ENCODE results near the gene PARVA. TPM values are rescaled to one million over a fixed set of nuclear protein-coding genes. Genes with fewer than 3 reads are reported as not detected.

Gene PARVA
- polyA plus RNA-seq, 3 donors, result not detected

DNA sequence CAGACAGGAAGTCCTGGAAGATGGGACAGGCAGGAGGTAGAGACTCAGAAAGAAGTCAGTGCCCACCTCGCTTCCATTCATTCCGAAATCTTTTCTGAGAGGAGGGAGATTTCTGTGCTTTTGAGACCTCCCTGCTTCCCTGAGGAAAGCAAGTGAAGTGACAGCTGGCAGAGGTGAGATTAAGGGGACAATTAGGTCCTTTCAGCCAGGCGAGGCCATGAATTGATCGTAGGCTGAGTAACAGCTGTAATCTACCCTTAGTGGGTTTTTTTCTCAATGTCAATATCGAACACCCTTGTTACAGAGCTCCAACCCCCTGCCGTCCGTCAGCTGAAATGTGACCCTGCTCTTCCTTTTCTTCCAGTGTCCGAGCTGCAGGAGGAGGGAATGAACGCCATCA is 96.0 kb downstream of the PARVA start:
- Mint-ChIP-seq H3K36me3 (no peaks in the 10 kb centered on the region), H3K27me3 (ENCODE audit: low read depth in 3 of 3) (peaks cover 0 to 4% (median 3%) of the 10 kb centered on the region in 3 donors), H3K27ac (no peak overlapping the region), H3K4me1 (no peaks in the 10 kb centered on the region), H3K9me3 (peaks cover 0 to 3% (median 0%) of the 10 kb centered on the region in 7 donors), H3K4me3 (no peak overlapping the region)
- WGBS (ENCODE audit: insufficient coverage), result 89% methylated on average over 9 of the region's 9 CpGs
- no peaks in the 10 kb centered on the region for H3K9me3 ChIP-seq (replicated peaks in 1 of 2; ENCODE audit: control insufficient read depth in 1 of 2, insufficient read depth in 1 of 2, low read length in 2 of 2)
- H2AFZ ChIP-seq (ENCODE audit: insufficient read depth, low read depth, low read length, poor library complexity, severe bottlenecking), result no peak overlapping the region
- intact Hi-C loops (cut with micrococcal nuclease), result no loop called here
- no peak overlapping the region for H3K4me2 ChIP-seq (replicated peaks; ENCODE audit: extremely low read depth, low read length, poor library complexity, severe bottlenecking)
- no peak overlapping the region for H3K27ac ChIP-seq (ENCODE audit: low read depth in 1 of 2, low read length in 2 of 2)
- H4K20me1 ChIP-seq (ENCODE audit: insufficient read depth, low read length), result no peaks in the 10 kb centered on the region
- TF ChIP-seq, protein P1, sequence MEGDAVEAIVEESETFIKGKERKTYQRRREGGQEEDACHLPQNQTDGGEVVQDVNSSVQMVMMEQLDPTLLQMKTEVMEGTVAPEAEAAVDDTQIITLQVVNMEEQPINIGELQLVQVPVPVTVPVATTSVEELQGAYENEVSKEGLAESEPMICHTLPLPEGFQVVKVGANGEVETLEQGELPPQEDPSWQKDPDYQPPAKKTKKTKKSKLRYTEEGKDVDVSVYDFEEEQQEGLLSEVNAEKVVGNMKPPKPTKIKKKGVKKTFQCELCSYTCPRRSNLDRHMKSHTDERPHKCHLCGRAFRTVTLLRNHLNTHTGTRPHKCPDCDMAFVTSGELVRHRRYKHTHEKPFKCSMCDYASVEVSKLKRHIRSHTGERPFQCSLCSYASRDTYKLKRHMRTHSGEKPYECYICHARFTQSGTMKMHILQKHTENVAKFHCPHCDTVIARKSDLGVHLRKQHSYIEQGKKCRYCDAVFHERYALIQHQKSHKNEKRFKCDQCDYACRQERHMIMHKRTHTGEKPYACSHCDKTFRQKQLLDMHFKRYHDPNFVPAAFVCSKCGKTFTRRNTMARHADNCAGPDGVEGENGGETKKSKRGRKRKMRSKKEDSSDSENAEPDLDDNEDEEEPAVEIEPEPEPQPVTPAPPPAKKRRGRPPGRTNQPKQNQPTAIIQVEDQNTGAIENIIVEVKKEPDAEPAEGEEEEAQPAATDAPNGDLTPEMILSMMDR (IDR thresholded peaks at IDR 0.05), result no peak
- H3K9ac ChIP-seq (ENCODE audit: insufficient read depth, low read length, poor library complexity, severe bottlenecking), result no peak overlapping the region
- no peak for DNase-seq
- H3K36me3 ChIP-seq (replicated peaks in 1 of 2; ENCODE audit: control insufficient read depth in 1 of 2, insufficient read depth in 2 of 2, low read length in 2 of 2), result no peaks in the 10 kb centered on the region
- H3K4me1 ChIP-seq (ENCODE audit: control insufficient read depth in 1 of 2, insufficient read depth in 2 of 2, low read length in 2 of 2), result no peaks in the 10 kb centered on the region
- no peaks in the 10 kb centered on the region for H3K79me2 ChIP-seq (ENCODE audit: insufficient read depth, low read length)
- no peak overlapping the region for H3K4me3 ChIP-seq (replicated peaks in 1 of 3; ENCODE audit: low read depth in 2 of 3, low read length in 3 of 3)
- no peaks in the 10 kb centered on the region for H3K27me3 ChIP-seq (ENCODE audit: control insufficient read depth in 2 of 2, insufficient read depth in 2 of 2, low read length in 2 of 2)

DNA sequence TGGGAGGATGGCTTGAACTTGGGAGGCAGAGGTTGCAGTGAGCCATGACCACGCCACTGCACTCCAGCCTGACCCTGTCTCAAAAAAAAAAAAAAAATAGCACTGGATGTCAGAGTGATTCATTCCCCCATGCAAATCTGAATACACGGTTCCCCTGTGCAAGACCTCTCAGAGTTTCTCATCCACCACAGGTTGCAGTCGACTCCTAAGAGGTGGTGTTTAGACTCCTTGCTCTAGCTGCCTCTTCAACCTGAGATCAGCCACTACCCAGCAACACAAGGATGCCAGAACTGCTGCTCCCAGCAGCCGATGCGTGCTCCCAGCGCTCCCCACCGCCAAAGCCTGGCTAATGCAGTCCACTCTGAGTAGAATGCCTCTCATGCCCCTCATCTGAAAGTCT is 97.5 kb downstream of the PARVA start:
- H3K36me3 Mint-ChIP-seq, result no peaks in the 10 kb centered on the region
- no peak overlapping the region for H3K27ac Mint-ChIP-seq
- WGBS (ENCODE audit: insufficient coverage), result 93% methylated on average over 7 of the region's 7 CpGs

More for the DNA sequence above, 97.5 kb downstream of the PARVA start:
- H3K4me2 ChIP-seq (replicated peaks; ENCODE audit: extremely low read depth, low read length, poor library complexity, severe bottlenecking), result no peak overlapping the region
- no peaks in the 10 kb centered on the region for H3K4me1 Mint-ChIP-seq
- peaks cover 2 to 8% (median 3%) of the 10 kb centered on the region in 3 donors for H3K27me3 Mint-ChIP-seq (ENCODE audit: low read depth in 3 of 3)
- no peaks in the 10 kb centered on the region for H3K27me3 ChIP-seq (ENCODE audit: control insufficient read depth in 2 of 2, insufficient read depth in 2 of 2, low read length in 2 of 2)
- H3K27ac ChIP-seq (ENCODE audit: low read depth in 1 of 2, low read length in 2 of 2), result no peak overlapping the region
- no peak for DNase-seq
- intact Hi-C loops (cut with micrococcal nuclease), result no loop called here
- no peaks in the 10 kb centered on the region for H3K79me2 ChIP-seq (ENCODE audit: insufficient read depth, low read length)
- TF ChIP-seq, protein P1 (IDR thresholded peaks at IDR 0.05), result no peak
- H3K9me3 Mint-ChIP-seq, result peaks cover 0 to 3% (median 0%) of the 10 kb centered on the region in 7 donors
- H3K9ac ChIP-seq (ENCODE audit: insufficient read depth, low read length, poor library complexity, severe bottlenecking), result no peak overlapping the region
- H3K4me3 ChIP-seq (replicated peaks in 1 of 3; ENCODE audit: low read depth in 2 of 3, low read length in 3 of 3), result no peak overlapping the region
- no peaks in the 10 kb centered on the region for H3K4me1 ChIP-seq (ENCODE audit: control insufficient read depth in 1 of 2, insufficient read depth in 2 of 2, low read length in 2 of 2)
- H3K9me3 ChIP-seq (replicated peaks in 1 of 2; ENCODE audit: control insufficient read depth in 1 of 2, insufficient read depth in 1 of 2, low read length in 2 of 2), result no peaks in the 10 kb centered on the region
- H3K4me3 Mint-ChIP-seq, result no peak overlapping the region
- H2AFZ ChIP-seq (ENCODE audit: insufficient read depth, low read depth, low read length, poor library complexity, severe bottlenecking), result no peak overlapping the region
- H4K20me1 ChIP-seq (ENCODE audit: insufficient read depth, low read length), result no peaks in the 10 kb centered on the region
- no peaks in the 10 kb centered on the region for H3K36me3 ChIP-seq (replicated peaks in 1 of 2; ENCODE audit: control insufficient read depth in 1 of 2, insufficient read depth in 2 of 2, low read length in 2 of 2)
